CD4-positive, alpha-beta T cell treated with Interleukin-15 for 1 hour (primary cell): ENCODE data around the gene NDUFAF8.
"Not testable (repeated sequence)": the region's sequence is repeated elsewhere in the genome, so short reads cannot be mapped to it uniquely, and the experiment has no call there.

Source experiments
- DNase-seq: peaks from one replicate; pipeline ENCODE4 v3.0.0-alpha.2; 2020

NDUFAF8 gene

DNA sequence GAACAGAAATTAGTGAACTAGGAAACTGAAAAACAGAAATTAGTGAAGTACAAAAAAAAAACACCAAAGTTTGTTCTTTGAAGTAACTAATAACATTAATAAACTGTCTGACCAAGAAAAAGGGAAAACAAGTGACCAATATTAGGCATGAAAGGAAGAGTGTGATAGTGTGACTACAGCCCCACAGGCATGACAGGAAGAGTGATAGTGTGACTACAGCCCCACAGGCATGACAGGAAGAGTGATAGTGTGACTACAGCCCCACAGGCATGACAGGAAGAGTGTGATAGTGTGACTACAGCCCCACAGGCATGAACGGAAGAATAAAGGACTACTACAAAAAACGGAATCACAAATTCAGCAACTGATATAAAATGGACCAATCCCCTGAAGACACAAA lies 11.5 kb upstream of the NDUFAF8 start:
- DNase-seq = not testable (repeated sequence)

- peak; percentile 27 for DNase-seq
These were observed 10.7 kb upstream of the NDUFAF8 start for GRCh38 chr17:81228420-81228819.

DNA sequence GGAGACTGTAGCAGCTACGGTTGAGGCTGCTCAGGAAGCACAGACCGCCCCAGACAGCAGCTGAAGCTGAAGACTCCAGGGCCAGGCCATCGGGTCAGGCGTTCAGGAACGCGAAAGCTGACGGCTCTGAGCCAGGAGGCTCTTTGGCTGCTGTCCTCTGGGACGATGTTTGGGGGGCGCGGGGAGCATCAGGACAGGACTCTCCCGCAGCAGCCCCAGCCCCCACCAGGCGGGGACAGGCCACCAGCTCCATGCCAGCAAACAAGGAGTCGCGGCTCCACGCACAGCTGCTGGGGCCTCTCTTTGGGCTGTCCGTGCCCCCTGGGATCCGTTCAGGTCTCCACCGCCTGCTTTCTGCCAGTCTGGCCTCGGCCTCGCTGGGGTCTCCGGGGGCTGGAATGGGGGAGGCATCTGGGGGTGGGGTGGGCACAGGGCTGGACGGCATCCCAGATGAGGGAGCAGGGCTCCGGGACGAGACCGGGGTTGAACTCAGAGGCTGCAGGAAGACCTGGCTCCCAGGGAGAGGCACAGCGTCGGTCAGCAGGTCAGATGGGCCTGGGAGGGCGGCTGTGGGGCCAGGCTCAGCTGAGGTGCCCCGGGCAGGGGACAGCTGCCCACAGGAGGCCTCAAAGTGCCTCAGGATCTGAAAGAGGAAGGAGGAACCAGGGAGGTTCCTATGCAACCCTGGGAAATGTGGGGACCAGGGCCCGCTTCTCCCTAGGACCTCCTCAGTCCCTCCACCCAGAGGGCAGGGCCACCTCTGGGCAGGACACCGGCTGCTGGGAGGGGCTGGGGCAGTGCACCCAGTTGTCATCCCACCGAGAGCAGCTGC lies 10.1 kb upstream of the NDUFAF8 start:
- DNase-seq = no peak

DNA sequence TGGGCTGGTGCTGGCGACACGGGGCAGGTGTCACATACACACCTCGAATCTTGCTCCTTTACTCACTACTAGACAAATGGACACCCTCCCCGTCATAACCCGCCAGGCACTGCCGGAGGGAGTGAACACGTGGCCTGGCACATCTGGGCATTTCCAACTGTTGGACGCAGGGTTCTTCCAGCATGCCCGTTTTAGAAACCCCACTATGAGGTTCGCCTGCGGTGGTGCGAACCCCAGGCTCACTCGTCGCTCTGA lies 9.5 kb upstream of the NDUFAF8 start:
- DNase-seq = no peak

GRCh38 chr17:81230043-81230820 lies 8.9 kb upstream of the NDUFAF8 start:
- DNase-seq = no peak

DNA sequence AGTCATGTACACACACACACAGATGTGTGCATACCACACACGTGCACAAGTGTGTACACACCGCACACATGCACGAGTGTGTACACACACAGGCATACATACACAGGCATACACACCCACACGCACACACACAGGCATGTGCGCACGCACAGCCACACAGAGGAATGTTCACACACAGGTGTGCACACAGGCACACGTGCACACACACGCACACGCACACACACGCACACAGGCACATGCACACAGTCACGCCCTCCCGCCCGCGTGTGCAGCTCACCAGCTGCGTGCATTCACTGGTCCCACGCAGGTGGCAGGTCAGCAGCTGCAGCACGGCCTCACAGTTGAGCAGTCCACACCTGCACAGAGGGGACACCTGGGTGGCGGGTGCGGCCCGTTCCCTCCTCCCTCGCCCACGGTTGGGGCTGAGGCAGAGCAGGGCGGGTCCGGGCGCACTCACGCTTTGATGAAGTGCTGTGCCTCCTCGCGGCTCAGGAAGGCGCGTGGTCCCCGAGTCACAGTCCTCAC lies 7.9 kb upstream of the NDUFAF8 start:
- DNase-seq = no peak

DNA sequence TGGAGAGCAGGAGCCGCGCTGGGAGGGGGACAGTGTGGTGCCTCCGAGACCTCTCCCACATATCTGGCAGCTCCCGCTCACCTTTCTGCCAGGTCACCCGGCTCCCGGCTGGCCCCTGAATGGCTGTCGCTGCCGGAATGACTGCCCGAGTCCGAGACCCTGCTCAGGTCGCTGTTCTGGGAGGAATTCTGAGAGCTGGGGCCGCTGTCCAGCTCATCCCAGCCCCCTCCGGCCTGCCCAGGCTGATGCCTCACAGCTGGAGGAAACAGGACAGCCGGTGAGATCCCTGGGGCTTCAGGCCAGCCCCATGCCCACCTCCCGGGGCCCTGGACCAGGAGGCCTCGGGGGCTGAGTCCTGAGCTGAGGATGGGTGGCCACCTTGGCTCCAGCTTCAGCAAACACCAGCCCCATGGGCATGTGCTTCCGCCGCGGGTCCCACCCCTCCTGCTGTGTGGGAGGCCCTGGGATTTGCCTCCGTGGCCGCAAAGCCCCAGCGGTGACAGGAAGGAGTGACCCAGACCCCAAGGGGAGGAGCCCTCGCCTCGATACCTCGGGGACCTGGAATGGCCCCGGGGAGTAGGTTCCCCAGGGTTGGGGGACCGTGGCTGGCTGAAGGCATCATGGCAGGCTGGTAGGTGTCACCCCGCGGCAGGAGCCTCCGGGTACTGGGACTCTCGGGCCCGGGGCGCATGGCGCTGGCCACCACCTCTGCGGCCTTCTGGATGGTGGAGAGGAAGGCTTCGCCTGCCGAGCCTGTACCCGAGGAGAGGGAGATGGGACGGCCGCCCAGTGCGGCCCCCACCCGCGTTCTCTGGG lies 7.1 kb upstream of the NDUFAF8 start:
- no peak for DNase-seq

DNA sequence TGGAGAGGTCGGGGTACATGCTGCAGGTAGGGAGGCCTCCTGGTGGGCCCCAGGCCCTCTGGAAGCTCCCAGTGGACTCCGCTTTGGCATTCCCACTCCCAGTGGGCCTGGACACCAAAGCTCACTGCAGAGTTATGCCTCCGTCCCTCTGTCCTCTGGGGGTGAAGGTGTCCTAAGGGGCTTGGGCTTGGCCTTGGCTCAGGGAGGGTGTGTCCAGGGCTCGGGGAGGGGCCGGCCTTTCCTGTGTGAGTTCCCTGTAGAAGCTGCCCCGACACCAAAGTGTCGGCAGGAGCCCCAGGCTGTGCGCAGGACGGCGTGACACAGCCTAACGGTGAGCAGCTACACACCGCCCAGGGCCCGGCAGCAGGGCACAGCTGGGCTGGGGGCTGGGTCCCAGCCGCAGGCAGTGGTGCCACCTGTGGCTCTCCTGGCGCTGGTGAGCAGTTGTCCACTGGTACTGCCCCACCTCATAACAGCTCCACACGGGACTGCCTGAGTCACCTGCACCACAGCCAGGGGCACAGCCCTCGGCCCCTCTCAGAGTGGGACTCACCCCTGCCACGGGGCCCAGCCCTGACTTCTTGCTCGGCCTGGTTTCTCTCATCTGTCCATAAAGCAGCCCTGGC lies 6.4 kb upstream of the NDUFAF8 start:
- no peak for DNase-seq

DNA sequence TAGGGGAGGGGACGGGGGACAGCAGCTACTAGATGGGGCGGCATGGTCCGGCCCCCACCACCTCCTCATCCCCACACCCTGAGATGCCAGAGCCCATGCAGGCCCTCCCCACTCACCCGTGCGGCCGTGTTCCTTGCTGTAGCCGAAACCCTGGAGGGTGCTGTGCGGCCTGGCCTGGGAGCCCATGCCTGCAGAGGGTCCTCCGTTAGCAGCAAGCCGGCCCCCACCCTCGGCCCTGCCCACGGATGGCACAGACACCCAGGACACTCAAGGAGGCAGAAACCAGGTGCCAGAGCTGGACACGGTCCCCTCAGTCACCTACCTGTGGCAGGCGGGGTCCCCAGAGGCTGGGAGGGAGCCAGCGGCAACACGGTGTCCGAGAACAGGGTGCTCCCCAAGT lies 5.8 kb upstream of the NDUFAF8 start:
- DNase-seq = no peak

GRCh38 chr17:81233811-81234505 lies 5.2 kb upstream of the NDUFAF8 start:
- DNase-seq = no peak

DNA sequence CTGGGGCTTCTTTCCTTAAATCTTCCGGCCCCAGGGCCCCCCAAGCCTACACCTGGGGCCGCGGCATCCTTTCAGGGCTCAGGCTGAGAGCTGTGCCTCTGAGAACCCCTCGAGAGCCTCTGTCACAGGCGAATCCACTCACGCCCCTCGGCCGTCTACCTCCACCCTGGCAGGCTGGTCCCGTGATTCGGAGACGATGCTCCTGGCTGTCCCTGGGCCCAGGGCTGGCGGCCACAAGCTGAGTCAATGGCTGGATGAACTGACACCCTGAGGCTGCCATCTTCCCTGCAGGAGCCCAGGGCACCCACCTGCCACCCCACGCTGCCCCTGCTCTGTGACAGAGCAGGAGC lies 4.6 kb upstream of the NDUFAF8 start:
- no peak for DNase-seq

- no peak for DNase-seq
These were observed 3.9 kb upstream of the NDUFAF8 start for GRCh38 chr17:81234940-81235821.

GRCh38 chr17:81235822-81236740 lies 3.0 kb upstream of the NDUFAF8 start:
- DNase-seq = no peak

DNA sequence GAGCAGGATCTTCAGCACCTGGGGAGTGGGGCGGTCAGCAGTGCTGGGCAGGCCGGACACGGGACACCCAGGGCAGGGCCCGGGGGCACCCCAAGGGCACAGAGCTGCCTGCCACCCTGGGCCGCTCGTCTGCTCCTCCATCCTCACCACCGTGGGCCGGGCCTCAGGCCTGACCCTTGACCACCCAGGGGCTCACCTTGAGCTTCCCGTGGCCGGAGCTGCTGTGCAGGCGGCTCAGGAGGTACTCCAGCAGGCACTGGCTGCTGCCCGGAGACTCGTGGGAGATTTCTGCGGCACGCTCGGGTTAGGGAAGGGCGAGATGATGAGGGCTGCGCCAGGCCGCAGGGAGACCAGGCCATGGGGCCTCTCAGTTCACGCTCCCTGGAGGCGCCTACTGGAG lies 2.3 kb upstream of the NDUFAF8 start:
- no peak for DNase-seq

DNA sequence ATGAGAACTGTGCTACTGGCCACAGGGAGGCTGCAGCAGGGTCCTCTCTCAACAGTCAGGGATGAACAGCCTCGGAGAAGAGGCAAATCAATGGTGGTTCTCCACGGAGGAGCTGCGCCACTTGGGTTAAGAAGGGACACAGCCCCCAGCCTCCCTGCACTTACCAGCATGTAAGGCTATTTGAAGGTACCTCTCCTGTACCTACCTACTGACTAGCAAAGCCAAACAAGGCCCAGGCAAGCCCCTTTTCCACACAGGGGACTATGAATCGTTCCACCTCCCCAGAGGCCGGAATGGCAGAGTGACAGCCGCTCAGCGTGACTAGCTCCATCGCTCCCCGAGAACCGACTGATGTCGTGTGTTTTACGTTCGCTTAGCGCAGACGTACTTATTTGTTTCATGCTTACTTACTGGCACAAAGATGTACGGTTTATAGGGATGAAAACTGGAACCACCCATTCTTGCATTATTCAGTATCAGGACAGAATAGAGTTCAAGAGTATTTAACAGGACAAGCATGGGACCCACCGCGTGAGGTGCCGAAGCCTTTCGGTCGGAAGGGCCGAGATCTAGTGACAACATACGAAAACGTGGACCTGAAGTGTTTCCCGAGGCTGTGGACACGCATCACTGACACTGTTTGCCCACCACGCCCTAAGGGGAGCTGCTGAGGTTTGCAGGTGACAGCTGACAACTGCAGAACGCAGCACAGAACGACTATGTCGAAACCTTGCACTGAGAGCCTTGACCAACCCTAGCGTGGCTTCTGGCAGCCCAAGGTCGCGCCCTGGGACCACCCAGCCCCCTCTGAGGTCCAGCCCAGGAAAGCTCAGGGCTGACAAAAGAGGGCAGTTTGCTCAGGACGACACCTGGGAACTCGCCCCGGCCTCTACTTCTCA lies 1.3 kb upstream of the NDUFAF8 start:
- no peak for DNase-seq

- DNase-seq = no peak
These were observed 666 bp upstream of the NDUFAF8 start for GRCh38 chr17:81238490-81238814.

GRCh38 chr17:81239714-81240555 lies 817 bp downstream of the NDUFAF8 start:
- peak; percentile 47 for DNase-seq

GRCh38 chr17:81240761-81241160 lies 1.6 kb downstream of the NDUFAF8 start:
- no peak for DNase-seq
